Loucy (cell line): ENCODE results near the gene PRKCE.

Experiments used
- EZH2phosphoT487 ChIP-seq: fragments of 200-600 bp; IDR thresholded peaks from 2 replicates; pipeline ENCODE4 v1.6.1; 2018; ENCODE audit warnings: antibody characterized with exemption, mild to moderate bottlenecking, moderate library complexity, borderline replicate concordance
- TF ChIP-seq, protein P1 (sequence below): fragments of 200-600 bp; sonication (generic); conservative IDR thresholded peaks from 2 replicates; pipeline ENCODE4 v1.5.1; 2014; ENCODE audit warnings: mild to moderate bottlenecking, antibody characterized with exemption, low read length

DNA sequence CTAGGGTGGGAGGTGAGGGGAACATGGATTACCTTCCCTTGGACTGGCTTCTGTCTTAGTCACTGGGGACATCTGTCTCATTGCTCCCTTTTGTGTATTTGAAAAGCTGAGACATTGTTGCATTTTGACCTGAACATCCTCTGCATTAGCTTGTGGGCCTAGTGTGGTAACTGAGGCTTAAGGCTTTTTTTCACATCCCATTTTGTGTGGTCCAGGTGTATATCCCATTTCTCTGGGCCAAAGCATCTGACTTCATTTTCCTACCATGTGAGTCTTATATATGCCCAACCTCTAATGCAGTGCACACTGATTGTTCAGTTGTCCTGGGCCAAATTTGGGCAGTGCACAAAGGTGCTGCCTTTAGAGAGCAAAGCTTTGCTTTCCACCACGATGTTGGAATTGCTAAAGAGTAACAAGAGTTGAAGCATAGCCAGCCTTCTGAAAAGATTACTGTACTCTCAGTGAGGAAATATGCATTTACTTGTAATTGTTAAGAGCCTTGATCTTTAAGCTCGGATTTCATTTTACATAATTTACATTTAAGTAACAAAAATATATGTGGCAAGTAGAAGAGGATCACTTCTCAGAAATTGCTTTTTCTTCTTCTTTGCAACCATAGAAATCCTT lies 13.3 kb downstream of the PRKCE start:
- TF ChIP-seq, protein P1, sequence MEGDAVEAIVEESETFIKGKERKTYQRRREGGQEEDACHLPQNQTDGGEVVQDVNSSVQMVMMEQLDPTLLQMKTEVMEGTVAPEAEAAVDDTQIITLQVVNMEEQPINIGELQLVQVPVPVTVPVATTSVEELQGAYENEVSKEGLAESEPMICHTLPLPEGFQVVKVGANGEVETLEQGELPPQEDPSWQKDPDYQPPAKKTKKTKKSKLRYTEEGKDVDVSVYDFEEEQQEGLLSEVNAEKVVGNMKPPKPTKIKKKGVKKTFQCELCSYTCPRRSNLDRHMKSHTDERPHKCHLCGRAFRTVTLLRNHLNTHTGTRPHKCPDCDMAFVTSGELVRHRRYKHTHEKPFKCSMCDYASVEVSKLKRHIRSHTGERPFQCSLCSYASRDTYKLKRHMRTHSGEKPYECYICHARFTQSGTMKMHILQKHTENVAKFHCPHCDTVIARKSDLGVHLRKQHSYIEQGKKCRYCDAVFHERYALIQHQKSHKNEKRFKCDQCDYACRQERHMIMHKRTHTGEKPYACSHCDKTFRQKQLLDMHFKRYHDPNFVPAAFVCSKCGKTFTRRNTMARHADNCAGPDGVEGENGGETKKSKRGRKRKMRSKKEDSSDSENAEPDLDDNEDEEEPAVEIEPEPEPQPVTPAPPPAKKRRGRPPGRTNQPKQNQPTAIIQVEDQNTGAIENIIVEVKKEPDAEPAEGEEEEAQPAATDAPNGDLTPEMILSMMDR = no peak
- no peak for TF ChIP-seq EZH2phosphoT487
